ENCODE measurements around the gene NAALADL2. TPM values are rescaled to one million over a fixed set of nuclear protein-coding genes. Genes with fewer than 3 reads are reported as not detected.

NAALADL2 gene
- total and polyA plus RNA-seq, 9 of the 15 experiments (the other 6 are each of a cell fraction or from before 2014, with no cell fraction given) = 0.29 to 1.1 (median 0.79) TPM; not detected in 1

DNA sequence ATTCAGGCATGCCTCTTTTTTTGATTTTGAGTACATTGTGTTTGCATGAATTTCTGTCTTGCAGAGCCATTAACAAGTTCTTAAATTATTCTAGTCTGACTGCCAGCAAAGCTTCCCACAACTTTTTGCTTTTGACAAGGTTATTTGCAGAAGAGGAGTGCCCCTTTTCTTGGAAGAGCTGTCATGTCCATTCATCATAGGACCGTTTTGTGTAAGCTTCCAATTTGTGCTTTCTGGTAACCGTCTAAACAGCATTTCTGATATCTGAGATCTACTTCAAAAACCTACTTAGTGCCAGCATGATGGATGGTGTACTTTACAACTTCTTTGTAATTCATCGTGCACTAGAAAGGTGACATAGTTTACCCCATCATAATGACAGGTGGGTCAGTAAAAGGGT, 379.7 kb downstream of the NAALADL2 start:
- H3K4me1 ChIP-seq (replicated peaks in 1 of 2; ENCODE audit: control insufficient read depth in 2 of 2, insufficient read depth in 2 of 2, low read length in 2 of 2) = no peaks in the 10 kb centered on the region
- H3K9me1 ChIP-seq (ENCODE audit: control insufficient read depth, insufficient read depth, low read length) = no peaks in the 10 kb centered on the region
- H3K36me3 ChIP-seq (ENCODE audit: control insufficient read depth, insufficient read depth, low read length) = no peaks in the 10 kb centered on the region
- H3K79me2 ChIP-seq (ENCODE audit: control insufficient read depth, insufficient read depth, low read length) = no peaks in the 10 kb centered on the region
- no peak overlapping the region for H3K4me3 ChIP-seq
- ChIA-PET CTCF (ENCODE audit: low intra/inter-chr PET ratio) (no interaction called here), POLR2A (no interaction called here)
- no peak overlapping the region for H3K4me2 ChIP-seq (ENCODE audit: insufficient read depth, low read length)
- no peak overlapping the region for H3K9ac ChIP-seq (ENCODE audit: insufficient read depth in 1 of 2, low read depth in 2 of 2, low read length in 2 of 2)
- no peak overlapping the region for H3K27ac ChIP-seq (ENCODE audit: extremely low read depth, low read depth, low read length)
- FAIRE-seq = no peak
- ATAC-seq = no peak
- no peaks in the 10 kb centered on the region for H4K20me1 ChIP-seq (replicated peaks; ENCODE audit: control insufficient read depth, insufficient read depth, low read length)
- no peaks in the 10 kb centered on the region for H3K9me3 ChIP-seq (replicated peaks; ENCODE audit: control insufficient read depth, insufficient read depth, low read depth, low read length)
- no peak overlapping the region for H2AFZ ChIP-seq (ENCODE audit: low read depth, low read length)
- no TSS peak for BruUV-seq (replicated peaks)
- intact Hi-C loops (cut with micrococcal nuclease) = no loop called here
- H3K27me3 ChIP-seq (ENCODE audit: control insufficient read depth in 2 of 2, insufficient read depth in 2 of 2, low read length in 2 of 2) = no peaks in the 10 kb centered on the region
- 0% methylated on average over 3 of the region's 3 CpGs for WGBS (ENCODE audit: insufficient coverage, low coverage, missing lambda C conversion rate)
- DNase-seq (ENCODE audit: extremely low read depth in 1 of 4, low spot score in 3 of 4) = no peak
- TF ChIP-seq ELF4 (CRISPR knock-in tag; IDR thresholded peaks at IDR 0.05) (no peak), ZNF311 (CRISPR knock-in tag; IDR thresholded peaks at IDR 0.05) (no peak), MYNN (IDR thresholded peaks at IDR 0.05) (no peak), MYNN (CRISPR knock-in tag; IDR thresholded peaks at IDR 0.05) (no peak), JUNB (CRISPR knock-in tag; conservative IDR thresholded peaks at IDR 0.05) (no peak), ZFP1 (CRISPR knock-in tag; IDR thresholded peaks at IDR 0.05) (no peak), MYC (IDR thresholded peaks at IDR 0.05; ENCODE audit: low read depth, low read length) (no peak), MYC (CRISPR knock-in tag; IDR thresholded peaks at IDR 0.05; ENCODE audit: borderline replicate concordance, low read depth) (no peak), KDM2B (CRISPR knock-in tag; IDR thresholded peaks at IDR 0.05) (no peak), ZNF133 (CRISPR knock-in tag; IDR thresholded peaks at IDR 0.05) (no peak), RBM39 (optimal IDR thresholded peaks at IDR 0.05; ENCODE audit: low read depth, low read length) (no peak), PRMT5 (CRISPR knock-in tag; IDR thresholded peaks at IDR 0.05) (no peak), ZNF707 (CRISPR knock-in tag; conservative IDR thresholded peaks at IDR 0.05) (no peak), CBX5 (IDR thresholded peaks at IDR 0.05; ENCODE audit: borderline replicate concordance, low read depth) (no peak), RFX1 (IDR thresholded peaks at IDR 0.05) (no peak)
- TF ChIP-seq, protein P1, sequence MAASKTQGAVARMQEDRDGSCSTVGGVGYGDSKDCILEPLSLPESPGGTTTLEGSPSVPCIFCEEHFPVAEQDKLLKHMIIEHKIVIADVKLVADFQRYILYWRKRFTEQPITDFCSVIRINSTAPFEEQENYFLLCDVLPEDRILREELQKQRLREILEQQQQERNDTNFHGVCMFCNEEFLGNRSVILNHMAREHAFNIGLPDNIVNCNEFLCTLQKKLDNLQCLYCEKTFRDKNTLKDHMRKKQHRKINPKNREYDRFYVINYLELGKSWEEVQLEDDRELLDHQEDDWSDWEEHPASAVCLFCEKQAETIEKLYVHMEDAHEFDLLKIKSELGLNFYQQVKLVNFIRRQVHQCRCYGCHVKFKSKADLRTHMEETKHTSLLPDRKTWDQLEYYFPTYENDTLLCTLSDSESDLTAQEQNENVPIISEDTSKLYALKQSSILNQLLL (CRISPR knock-in tag; IDR thresholded peaks at IDR 0.05; ENCODE audit: borderline replicate concordance) = no peak
- TF ChIP-seq, protein P2, sequence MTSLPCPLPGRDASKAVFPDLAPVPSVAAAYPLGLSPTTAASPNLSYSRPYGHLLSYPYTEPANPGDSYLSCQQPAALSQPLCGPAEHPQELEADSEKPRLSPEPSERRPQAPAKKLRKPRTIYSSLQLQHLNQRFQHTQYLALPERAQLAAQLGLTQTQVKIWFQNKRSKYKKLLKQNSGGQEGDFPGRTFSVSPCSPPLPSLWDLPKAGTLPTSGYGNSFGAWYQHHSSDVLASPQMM (CRISPR knock-in tag; IDR thresholded peaks at IDR 0.05) = no peak
- TF ChIP-seq, protein P3, sequence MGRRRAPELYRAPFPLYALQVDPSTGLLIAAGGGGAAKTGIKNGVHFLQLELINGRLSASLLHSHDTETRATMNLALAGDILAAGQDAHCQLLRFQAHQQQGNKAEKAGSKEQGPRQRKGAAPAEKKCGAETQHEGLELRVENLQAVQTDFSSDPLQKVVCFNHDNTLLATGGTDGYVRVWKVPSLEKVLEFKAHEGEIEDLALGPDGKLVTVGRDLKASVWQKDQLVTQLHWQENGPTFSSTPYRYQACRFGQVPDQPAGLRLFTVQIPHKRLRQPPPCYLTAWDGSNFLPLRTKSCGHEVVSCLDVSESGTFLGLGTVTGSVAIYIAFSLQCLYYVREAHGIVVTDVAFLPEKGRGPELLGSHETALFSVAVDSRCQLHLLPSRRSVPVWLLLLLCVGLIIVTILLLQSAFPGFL (CRISPR knock-in tag; IDR thresholded peaks at IDR 0.05) = no peak
- TF ChIP-seq, protein P4, sequence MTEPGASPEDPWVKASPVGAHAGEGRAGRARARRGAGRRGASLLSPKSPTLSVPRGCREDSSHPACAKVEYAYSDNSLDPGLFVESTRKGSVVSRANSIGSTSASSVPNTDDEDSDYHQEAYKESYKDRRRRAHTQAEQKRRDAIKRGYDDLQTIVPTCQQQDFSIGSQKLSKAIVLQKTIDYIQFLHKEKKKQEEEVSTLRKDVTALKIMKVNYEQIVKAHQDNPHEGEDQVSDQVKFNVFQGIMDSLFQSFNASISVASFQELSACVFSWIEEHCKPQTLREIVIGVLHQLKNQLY (CRISPR knock-in tag; conservative IDR thresholded peaks at IDR 0.05) = no peak
- in situ Hi-C loops (cut with MboI) = no loop called here
